HEK293 (cell line): ENCODE data around the gene LIMK1.

Source experiments
- CTCF ChIA-PET: fragments of 350-600 bp; formaldehyde crosslinking; extraction: SDS; loops from one replicate; lab custom pipeline; 2021; ENCODE audit warnings: antibody characterized with exemption; lab: Yijun Ruan, JAX
- POLR2A ChIA-PET: fragments of 300-600 bp; formaldehyde crosslinking; extraction: SDS; loops from one replicate; lab custom pipeline; 2020; ENCODE audit warnings: antibody characterized with exemption, inconsistent platforms; lab: Yijun Ruan, JAX
- H3K27ac ChIP-seq: fragments of 200-500 bp; sonication (Bioruptor generic); 2 replicates; pipeline ENCODE4 v1.5.1; 2014; ENCODE audit warnings: low read depth, low read length, control low read depth, inconsistent platforms; ENCODE audit errors: extremely low read depth
- H3K36me3 ChIP-seq, 2 experiments: fragments of 200-500 bp in 1 of 2; sonication (Bioruptor generic) in 1 of 2; 1 replicate in 1 of 2; 2 replicates in 1 of 2; pipeline ENCODE4 v1.5.1; 2014 to 2017; ENCODE audit warnings: inconsistent platforms in 2 of 2, low read length in 2 of 2; ENCODE audit not compliant: control insufficient read depth in 2 of 2, insufficient read depth in 1 of 2
- H3K4me1 ChIP-seq: fragments of 200-500 bp; sonication (Bioruptor generic); 2 replicates; pipeline ENCODE4 v1.5.1; 2014; ENCODE audit warnings: mild to moderate bottlenecking, low read length, inconsistent platforms; ENCODE audit not compliant: control insufficient read depth, insufficient read depth
- H3K4me3 ChIP-seq: 2 replicates; pipeline ENCODE4 v1.5.1; 2011; ENCODE audit warnings: low read depth, mild to moderate bottlenecking, control low read depth, low read length, moderate library complexity
- H3K9me3 ChIP-seq: fragments of 200-500 bp; sonication (Bioruptor generic); 2 replicates; pipeline ENCODE4 v1.5.1; 2014; ENCODE audit warnings: low read depth, low read length, inconsistent platforms; ENCODE audit not compliant: control insufficient read depth, insufficient read depth
- GLI2 ChIP-seq: fragments of 450-650 bp; formaldehyde crosslinking; IDR thresholded peaks from 2 replicates; pipeline ENCODE4; 2017; ENCODE audit warnings: missing biosample characterization, missing genetic modification characterization, low read depth, borderline replicate concordance
- HOXA7 ChIP-seq: sonication (generic); formaldehyde crosslinking; IDR thresholded peaks from 2 replicates; pipeline ENCODE4 v1.8.1; 2022; ENCODE audit warnings: missing genetic modification reagents, borderline replicate concordance
- PRDM1 ChIP-seq: fragments of 450-650 bp; formaldehyde crosslinking; IDR thresholded peaks from 2 replicates; pipeline ENCODE4; 2016; ENCODE audit warnings: missing biosample characterization, missing genetic modification characterization
- REPIN1 ChIP-seq: fragments of 450-650 bp; formaldehyde crosslinking; IDR thresholded peaks from 2 replicates; pipeline ENCODE4 v1.5.1; 2017; ENCODE audit warnings: missing biosample characterization, missing genetic modification characterization, low read depth
- TSHZ1 ChIP-seq: fragments of 450-650 bp; formaldehyde crosslinking; IDR thresholded peaks from 2 replicates; pipeline ENCODE4 v1.5.1; 2016; ENCODE audit warnings: missing biosample characterization, missing genetic modification characterization, borderline replicate concordance
- ZBTB7A ChIP-seq: fragments of 450-650 bp; formaldehyde crosslinking; IDR thresholded peaks from 2 replicates; pipeline ENCODE4 v1.5.1; 2016; ENCODE audit warnings: low read depth, missing biosample characterization, missing genetic modification characterization
- ZFP3 ChIP-seq: fragments of 450-650 bp; formaldehyde crosslinking; IDR thresholded peaks from 2 replicates; pipeline ENCODE4 v1.5.1; 2016; ENCODE audit warnings: low read depth, missing biosample characterization, missing genetic modification characterization
- ZNF121 ChIP-seq: fragments of 450-650 bp; formaldehyde crosslinking; IDR thresholded peaks from 2 replicates; pipeline ENCODE4 v1.5.1; 2016; ENCODE audit warnings: missing biosample characterization, missing genetic modification characterization
- ZNF169 ChIP-seq: fragments of 450-650 bp; formaldehyde crosslinking; IDR thresholded peaks from 2 replicates; pipeline ENCODE4 v1.5.1; 2016; ENCODE audit warnings: missing biosample characterization, missing genetic modification characterization
- ZNF18 ChIP-seq: fragments of 450-650 bp; formaldehyde crosslinking; IDR thresholded peaks from 2 replicates; pipeline ENCODE4 v1.5.1; 2016; ENCODE audit warnings: missing biosample characterization, missing genetic modification characterization
- ZNF2 ChIP-seq: fragments of 450-650 bp; formaldehyde crosslinking; IDR thresholded peaks from 2 replicates; pipeline ENCODE4 v1.5.1; 2016; ENCODE audit warnings: missing biosample characterization, missing genetic modification characterization
- ZNF221 ChIP-seq: fragments of 450-650 bp; formaldehyde crosslinking; IDR thresholded peaks from 2 replicates; pipeline ENCODE4 v1.5.1; 2017; ENCODE audit warnings: missing biosample characterization, missing genetic modification characterization, borderline replicate concordance
- ZNF248 ChIP-seq: fragments of 450-650 bp; formaldehyde crosslinking; IDR thresholded peaks from 2 replicates; pipeline ENCODE4 v1.5.1; 2017; ENCODE audit warnings: missing biosample characterization, missing genetic modification characterization
- ZNF513 ChIP-seq: fragments of 450-650 bp; IDR thresholded peaks from 2 replicates; pipeline ENCODE4 v1.5.1; 2018; ENCODE audit warnings: missing biosample characterization, missing genetic modification characterization
- ZNF664 ChIP-seq: fragments of 450-650 bp; formaldehyde crosslinking; IDR thresholded peaks from 2 replicates; pipeline ENCODE4 v1.5.1; 2016; ENCODE audit warnings: missing biosample characterization, missing genetic modification characterization
- ZNF777 ChIP-seq: fragments of 450-650 bp; formaldehyde crosslinking; IDR thresholded peaks from 2 replicates; pipeline ENCODE4 v1.5.1; 2017; ENCODE audit warnings: missing biosample characterization, missing genetic modification characterization, borderline replicate concordance
- ZNF792 ChIP-seq: fragments of 450-650 bp; formaldehyde crosslinking; IDR thresholded peaks from 2 replicates; pipeline ENCODE4 v1.5.1; 2016; ENCODE audit warnings: missing biosample characterization, missing genetic modification characterization
- TF ChIP-seq, protein P1 (sequence below): fragments of 450-650 bp; formaldehyde crosslinking; IDR thresholded peaks from 2 replicates; pipeline ENCODE4 v1.5.1; 2017; ENCODE audit warnings: missing biosample characterization, missing genetic modification characterization

Gene LIMK1

GRCh38 chr7:74040101-74040790 is 43.4 kb upstream of the LIMK1 start (continued):
- TF ChIP-seq ZNF169 (tag by site-specific recombination) (no peak), ZNF18 (no peak), ZNF777 (no peak), REPIN1 (no peak), ZBTB7A (tag by site-specific recombination) (no peak), ZNF121 (no peak), PRDM1 (tag by site-specific recombination) (no peak), ZNF513 (no peak)

DNA sequence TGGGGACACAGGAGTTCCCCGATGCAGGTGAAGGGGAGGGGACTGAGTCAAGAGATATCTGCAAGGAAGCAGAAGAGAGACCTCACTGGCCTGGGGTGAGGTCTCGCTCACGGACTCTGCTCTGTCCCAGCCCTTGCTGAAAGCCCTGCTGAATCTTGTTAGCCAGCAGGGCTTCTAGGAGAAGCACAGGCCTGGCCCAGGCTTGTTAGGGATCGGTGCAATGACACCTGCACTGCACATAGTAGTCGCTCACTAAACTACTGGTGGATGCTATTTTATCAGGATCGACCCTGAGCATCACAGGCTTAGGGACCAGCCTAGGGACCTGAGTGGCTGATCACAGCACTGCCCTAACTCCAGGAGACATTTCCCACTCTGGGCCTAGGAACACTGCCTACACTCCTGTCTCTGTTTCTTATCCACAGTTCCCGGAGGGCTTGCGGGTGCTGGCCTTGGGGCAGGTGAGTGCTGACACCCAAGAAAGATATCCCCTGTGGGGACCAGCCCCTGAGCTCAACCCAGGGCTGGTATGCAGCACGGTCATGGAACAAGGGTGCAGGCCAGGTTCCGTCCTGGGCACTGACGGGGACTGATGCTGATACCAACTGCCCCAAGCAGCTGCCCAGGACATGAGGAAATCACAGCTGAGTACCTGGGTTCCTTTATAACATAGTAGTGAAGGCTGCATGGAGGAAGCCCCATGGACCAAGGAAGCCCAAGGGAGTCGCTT is 42.6 kb upstream of the LIMK1 start:
- Histone ChIP-seq H3K36me3 (no peaks in the 10 kb centered on the region), H3K9me3 (no peaks in the 10 kb centered on the region), H3K4me1 (no peaks in the 10 kb centered on the region), H3K4me3 (no peak overlapping the region), H3K27ac (no peak overlapping the region)
- TF ChIP-seq ZNF248 (no peak), GLI2 (no peak), ZNF664 (tag by site-specific recombination) (0 out of 2 replicates have a peak, but pooled peaks have one; percentile 36), HOXA7 (CRISPR knock-in tag) (no peak)
- CTCF ChIA-PET, result no interaction called here
- POLR2A ChIA-PET, result no interaction called here

DNA sequence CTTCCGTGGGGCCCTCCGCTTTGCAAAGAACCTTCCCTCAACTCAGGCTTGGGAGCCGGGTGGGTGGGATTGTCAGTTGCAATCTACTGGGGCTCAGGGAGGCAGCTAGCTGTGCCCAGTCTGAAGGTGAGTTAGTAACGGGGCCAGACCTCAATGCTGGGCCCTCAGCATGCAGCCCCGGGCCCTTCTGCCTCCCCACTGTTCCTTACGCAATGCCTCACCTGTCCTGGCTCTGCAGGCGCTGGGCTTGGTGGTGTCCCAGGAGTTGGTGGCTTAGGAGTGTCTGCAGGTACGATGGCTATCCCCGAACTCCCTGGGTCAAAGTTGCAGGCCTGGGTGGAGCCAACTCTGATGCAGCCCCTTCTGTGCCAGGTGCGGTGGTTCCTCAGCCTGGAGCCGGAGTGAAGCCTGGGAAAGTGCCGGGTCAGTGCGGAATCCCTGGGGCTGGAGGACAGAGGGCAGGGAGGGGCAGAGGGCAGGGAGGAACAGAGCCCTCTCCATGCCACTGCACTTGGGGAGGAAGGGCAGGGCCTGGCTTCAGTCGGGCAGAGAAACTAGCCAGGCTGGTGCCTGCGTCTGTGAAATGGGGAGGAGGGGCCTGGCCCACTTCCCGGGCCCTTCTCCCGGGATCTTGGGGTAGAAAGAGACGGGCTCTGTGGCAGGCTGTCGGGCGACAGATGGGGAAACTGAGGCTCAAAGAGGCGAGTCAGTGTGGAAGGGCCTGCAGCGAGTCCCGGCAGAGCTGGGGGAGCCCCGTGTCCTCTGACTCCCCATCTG is 40.7 kb upstream of the LIMK1 start:
- Histone ChIP-seq H3K27ac (no peak overlapping the region), H3K36me3 (no peaks in the 10 kb centered on the region), H3K4me1 (no peaks in the 10 kb centered on the region), H3K4me3 (no peak overlapping the region), H3K9me3 (no peaks in the 10 kb centered on the region)
- CTCF ChIA-PET, result interaction anchor here (0.6 to 2.9 kb wide), 2 partner anchors 17 to 112 kb away, joined by 3 to 16 read pairs; no protein-coding TSS in a partner anchor
- POLR2A ChIA-PET, result interaction anchor here (0.7 kb wide), 1 partner anchor 56 kb away, joined by 3 read pairs; no protein-coding TSS in a partner anchor
- TF ChIP-seq ZNF221 (no peak), ZNF792 (tag by site-specific recombination) (no peak), TSHZ1 (tag by site-specific recombination) (no peak), ZNF664 (tag by site-specific recombination) (no peak), ZFP3 (tag by site-specific recombination) (no peak), ZNF2 (no peak)
- TF ChIP-seq, protein P1, sequence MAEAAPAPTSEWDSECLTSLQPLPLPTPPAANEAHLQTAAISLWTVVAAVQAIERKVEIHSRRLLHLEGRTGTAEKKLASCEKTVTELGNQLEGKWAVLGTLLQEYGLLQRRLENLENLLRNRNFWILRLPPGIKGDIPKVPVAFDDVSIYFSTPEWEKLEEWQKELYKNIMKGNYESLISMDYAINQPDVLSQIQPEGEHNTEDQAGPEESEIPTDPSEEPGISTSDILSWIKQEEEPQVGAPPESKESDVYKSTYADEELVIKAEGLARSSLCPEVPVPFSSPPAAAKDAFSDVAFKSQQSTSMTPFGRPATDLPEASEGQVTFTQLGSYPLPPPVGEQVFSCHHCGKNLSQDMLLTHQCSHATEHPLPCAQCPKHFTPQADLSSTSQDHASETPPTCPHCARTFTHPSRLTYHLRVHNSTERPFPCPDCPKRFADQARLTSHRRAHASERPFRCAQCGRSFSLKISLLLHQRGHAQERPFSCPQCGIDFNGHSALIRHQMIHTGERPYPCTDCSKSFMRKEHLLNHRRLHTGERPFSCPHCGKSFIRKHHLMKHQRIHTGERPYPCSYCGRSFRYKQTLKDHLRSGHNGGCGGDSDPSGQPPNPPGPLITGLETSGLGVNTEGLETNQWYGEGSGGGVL (tag by site-specific recombination), result no peak
